Tongue (tissue), 2 donors: ENCODE data around the gene ANKRD31. TPM values are rescaled to one million over a fixed set of nuclear protein-coding genes. Genes with fewer than 3 reads are reported as not detected.
A peak's percentile ranks its signal among the peaks of the same experiment; 100 is the strongest.
"Not testable (repeated sequence)": the region's sequence is repeated elsewhere in the genome, so short reads cannot be mapped to it uniquely, and the experiment has no call there.

ENCODE experiments used
- DNase-seq: peaks from one replicate; pipeline ENCODE4 v3.0.0-alpha.2; 2015
- total RNA-seq: library from RNA; depleted of rRNA; stranded (reverse); fragments of >200 nt; gene quantifications from one replicate; pipeline ENCODE4 v1.2.3, GENCODE V29; 2014

ANKRD31 gene
- total RNA-seq, 1 donor from 2014 or later = 0.51 TPM

- DNase-seq = no peak
Measured at GRCh38 chr5:75234251-75234650, 2.4 kb downstream of the ANKRD31 start.

- no peak for DNase-seq
Measured at GRCh38 chr5:75226916-75227315, 9.8 kb downstream of the ANKRD31 start.

- no peak for DNase-seq
Measured at GRCh38 chr5:75225506-75225905, 11.2 kb downstream of the ANKRD31 start.

- not testable (repeated sequence) for DNase-seq
Measured at GRCh38 chr5:75220787-75221186, 15.9 kb downstream of the ANKRD31 start.

GRCh38 chr5:75214928-75215327 lies 21.8 kb downstream of the ANKRD31 start:
- DNase-seq = no peak

- DNase-seq = no peak
Measured at GRCh38 chr5:75214409-75214808, 22.3 kb downstream of the ANKRD31 start.

- DNase-seq = no peak
Measured at GRCh38 chr5:75203604-75204003, 33.1 kb downstream of the ANKRD31 start.

GRCh38 chr5:75202935-75203334 lies 33.7 kb downstream of the ANKRD31 start:
- DNase-seq = no peak

- DNase-seq = no peak
Measured at GRCh38 chr5:75200776-75201175, 35.9 kb downstream of the ANKRD31 start.

GRCh38 chr5:75199946-75200345 lies 36.7 kb downstream of the ANKRD31 start:
- DNase-seq = no peak

- DNase-seq = no peak
Measured at GRCh38 chr5:75199071-75199470, 37.6 kb downstream of the ANKRD31 start.

- no peak for DNase-seq
Measured at GRCh38 chr5:75197745-75198144, 38.9 kb downstream of the ANKRD31 start.

GRCh38 chr5:75192804-75193203 lies 43.9 kb downstream of the ANKRD31 start:
- DNase-seq = no peak

- DNase-seq = no peak
Measured at GRCh38 chr5:75192264-75192663, 44.4 kb downstream of the ANKRD31 start.

GRCh38 chr5:75190227-75190626 lies 46.5 kb downstream of the ANKRD31 start:
- no peak for DNase-seq

- DNase-seq = no peak
Measured at GRCh38 chr5:75189353-75189752, 47.3 kb downstream of the ANKRD31 start.

GRCh38 chr5:75185763-75186162 lies 50.9 kb downstream of the ANKRD31 start:
- no peak for DNase-seq

- not testable (repeated sequence) for DNase-seq
Measured at GRCh38 chr5:75176009-75176408, 60.7 kb downstream of the ANKRD31 start.

- not testable (repeated sequence) for DNase-seq
Measured at GRCh38 chr5:75174872-75175271, 61.8 kb downstream of the ANKRD31 start.

GRCh38 chr5:75169516-75169915 lies 67.2 kb downstream of the ANKRD31 start:
- DNase-seq = no peak

- peak; percentile 9 for DNase-seq
Measured at GRCh38 chr5:75168026-75168735, 68.5 kb downstream of the ANKRD31 start.

GRCh38 chr5:75167345-75167744 lies 69.3 kb downstream of the ANKRD31 start:
- DNase-seq = no peak

GRCh38 chr5:75161508-75161907 lies 75.2 kb downstream of the ANKRD31 start:
- DNase-seq = not testable (repeated sequence)

- DNase-seq = no peak
Measured at GRCh38 chr5:75156585-75156984, 80.1 kb downstream of the ANKRD31 start.

GRCh38 chr5:75152860-75153259 lies 83.8 kb downstream of the ANKRD31 start:
- DNase-seq = no peak
